OCI-LY3 (cell line): ENCODE results near the gene DNAJC13.

Experiments
- CTCF ChIP-seq: fragments of 200-600, 300-600 bp; sonication (generic); IDR thresholded peaks from 2 replicates; pipeline ENCODE4 v1.5.1; 2014; ENCODE audit warnings: antibody characterized with exemption, low read length, low read depth
- EZH2phosphoT487 ChIP-seq: fragments of 200-600 bp; shearing (Covaris generic); IDR thresholded peaks from 2 replicates; pipeline ENCODE4 v1.6.1; 2018; ENCODE audit warnings: antibody characterized with exemption, mixed run types, low read depth

GRCh38 chr3:132461544-132461943 lies 44.2 kb downstream of the DNAJC13 start:
- TF ChIP-seq EZH2phosphoT487 (no peak), CTCF (no peak)
